Heart left ventricle (tissue), 13 donors: Measurements from ENCODE around the gene CETN1.

Experiments
- CTCF ChIP-seq, 12 donors: fragments of 200-600 bp; sonication (generic) in 4 of 12; IDR thresholded peaks; one replicate each; pipeline versions ENCODE4 v1.5.0 to v1.8.0; 2018 to 2022; ENCODE audit warnings: antibody characterized with exemption in 12 of 12, mild to moderate bottlenecking in 5 of 12
- POLR2A ChIP-seq, 2 donors: fragments of 450-650 bp; IDR thresholded peaks; one replicate each; pipeline ENCODE4 v1.6.1; 2017; ENCODE audit warnings: antibody characterized with exemption in 2 of 2, mild to moderate bottlenecking in 2 of 2, moderate library complexity in 2 of 2
- donor health status: ischemic (EF 13 %, LVEDD 7.1; RV severe dilation, severe dysfunction).
- donor health status: DM: no; HTN: yes; CAD: no.
- donor health status: DM: no; HTN: no; CAD: no.
- donor health status: ischemic (EF 25% LVEDD 6.9; RV normal size, moderate dysfunction).
- donor health status: ischemic (EF 25% LVEDD 5.7; RV mildly dilated, moderate dysfunction).
- donor health status: ischemic (EF 35%, LVEDD 5.7; RV mildly dilated, moderate dysfunction).
- donor health status: nonischemic (EF 11% LVEDD 7.7; RV severe dilation, severe dysfunction).
- donor health status: DM: yes; HTN: yes; CAD: no.
- donor health status: PGD.
- donor health status: ischemic (EF 29% LVEDD 5.4; RV normal size, mild dysfunction).
- donor health status: nonischemic (EF 23%, LVEDD 6.1; RV moderate dilation, normal function).

GRCh38 chr18:579238-579637 lies 942 bp upstream of the CETN1 start:
- TF ChIP-seq CTCF (IDR thresholded peaks at IDR 0.05): no peak
- TF ChIP-seq POLR2A (IDR thresholded peaks at IDR 0.05): no peak
